A549 (cell line): Measurements from ENCODE around the gene SMIM35. TPM values are rescaled to one million over a fixed set of nuclear protein-coding genes. Genes with fewer than 3 reads are reported as not detected.

Source experiments
- ATAC-seq, 2 experiments: fragments of 200-7000 bp in 1 of 2; fragments of >200 bp in 1 of 2; cut with Nextera tagmentation in 1 of 2; cut with Tn5 transposase in 1 of 2; 3 replicates each; pipeline versions ENCODE4 v1.8.0 to v1.9.1; 2018 to 2020; ENCODE audit warnings: mild to moderate bottlenecking in 1 of 2, moderate library complexity in 1 of 2
- CTCF ChIA-PET: fragments of 300-600 bp; sonication (Branson Sonifier 250); formaldehyde crosslinking; extraction: SDS; loops from one replicate; lab custom pipeline; 2021; ENCODE audit warnings: antibody characterized with exemption, inconsistent platforms; lab: Yijun Ruan, JAX
- POLR2A ChIA-PET: fragments of 350-600 bp; formaldehyde crosslinking; extraction: SDS; loops from one replicate; lab custom pipeline; 2021; ENCODE audit warnings: antibody characterized with exemption, inconsistent platforms; lab: Yijun Ruan, JAX
- DNase-seq, 2 experiments: peaks; one replicate each; pipeline versions ENCODE4 v3.0.0 to v3.0.0-alpha.2; 2011 to 2016; ENCODE audit warnings: low read depth in 1 of 2, low spot score in 1 of 2
- FAIRE-seq: peaks from 2 replicates; lab custom pipeline; 2011; peaks lifted over from hg19 to GRCh38; lab: Jason Lieb, UNC
- H3K27ac ChIP-seq, 2 experiments: fragments of >200 bp; sonication (Bioruptor Twin); formaldehyde crosslinking; 3 replicates each; pipeline ENCODE4 v1.5.1; 2016 to 2017
- H3K4me1 ChIP-seq: fragments of >200 bp; sonication (Bioruptor Twin); formaldehyde crosslinking; 3 replicates; pipeline ENCODE4 v1.6.1; 2016
- H3K4me2 ChIP-seq: fragments of >200 bp; sonication (Bioruptor Twin); formaldehyde crosslinking; 3 replicates; pipeline ENCODE4 v1.6.1; 2016
- H3K4me3 ChIP-seq: fragments of >200 bp; sonication (Bioruptor Twin); formaldehyde crosslinking; 3 replicates; pipeline ENCODE4 v1.5.1; 2016
- H3K9me3 ChIP-seq: fragments of >200 bp; sonication (Bioruptor Twin); formaldehyde crosslinking; 3 replicates; pipeline ENCODE4 v1.6.1; 2016
- CBX2 ChIP-seq: fragments of 200-600 bp; sonication (generic); IDR thresholded peaks from 2 replicates; pipeline ENCODE4 v1.6.1; 2016; ENCODE audit warnings: low read depth, mild to moderate bottlenecking, borderline replicate concordance
- CEBPB ChIP-seq, 2 experiments: fragments of >200 bp in 1 of 2; sonication (Bioruptor Twin) in 1 of 2; formaldehyde crosslinking in 1 of 2; IDR thresholded peaks; 2 replicates each; pipeline ENCODE4 v1.6.1; 2012 to 2016
- CHD4 ChIP-seq: fragments of 200-600 bp; sonication (generic); IDR thresholded peaks from 2 replicates; pipeline ENCODE4 v1.6.1; 2016; ENCODE audit warnings: antibody characterized with exemption, mild to moderate bottlenecking, borderline replicate concordance
- EP300 ChIP-seq, 2 experiments: fragments of >200 bp; sonication (Bioruptor Twin); formaldehyde crosslinking; IDR thresholded peaks; 2 replicates in 1 of 2; 3 replicates in 1 of 2; pipeline ENCODE4 v1.6.1; 2016 to 2017
- ESRRA ChIP-seq: fragments of 150-350 bp; IDR thresholded peaks from 2 replicates; pipeline ENCODE4 v1.6.1; 2014; ENCODE audit warnings: mild to moderate bottlenecking, low read length, borderline replicate concordance
- FOSB ChIP-seq: fragments of 250-450 bp; sonication (Bioruptor Pico); IDR thresholded peaks from 2 replicates; pipeline ENCODE4 v1.5.0; 2020; ENCODE audit warnings: mild to moderate bottlenecking, moderate library complexity
- FOXS1 ChIP-seq: fragments of 250-450 bp; sonication (Bioruptor Pico); IDR thresholded peaks from 2 replicates; pipeline ENCODE4 v1.5.0; 2020; ENCODE audit warnings: mild to moderate bottlenecking, moderate library complexity
- HMGXB4 ChIP-seq: fragments of 250-450 bp; sonication (Bioruptor Pico); IDR thresholded peaks from 2 replicates; pipeline ENCODE4 v1.5.0; 2021; ENCODE audit warnings: mild to moderate bottlenecking, moderate library complexity, borderline replicate concordance
- JUN ChIP-seq, 2 experiments: fragments of >200 bp; sonication (Bioruptor Twin); formaldehyde crosslinking; IDR thresholded peaks; 2 replicates in 1 of 2; 3 replicates in 1 of 2; pipeline ENCODE4 v1.6.1; 2016 to 2017
- MAFK ChIP-seq: fragments of 450-650 bp; IDR thresholded peaks from 2 replicates; pipeline ENCODE4 v1.6.1; 2014; ENCODE audit not compliant: partially characterized antibody
- MYC ChIP-seq: IDR thresholded peaks from 2 replicates; pipeline ENCODE4 v1.6.1; 2012; ENCODE audit warnings: mild to moderate bottlenecking, inconsistent platforms, low read length, improper control_type of control experiment, borderline replicate concordance
- NFE2L2 ChIP-seq: fragments of 150-350 bp; conservative IDR thresholded peaks from 2 replicates; pipeline ENCODE4 v1.6.1; 2014; ENCODE audit warnings: low read length
- NPAS2 ChIP-seq: fragments of 250-450 bp; sonication (Bioruptor Pico); IDR thresholded peaks from 2 replicates; pipeline ENCODE4 v1.8.0; 2022; ENCODE audit warnings: mild to moderate bottlenecking, moderate library complexity, borderline replicate concordance
- NR3C1 ChIP-seq: fragments of >200 bp; sonication (Bioruptor Twin); formaldehyde crosslinking; IDR thresholded peaks from 3 replicates; pipeline ENCODE4 v1.6.1; 2017
- POLR2AphosphoS2 ChIP-seq: conservative IDR thresholded peaks from 2 replicates; pipeline ENCODE4 v1.6.1; 2012; ENCODE audit warnings: low read length, improper control_type of control experiment, inconsistent platforms
- RAD21 ChIP-seq, 2 experiments: fragments of >200 bp in 1 of 2; sonication (Bioruptor Twin) in 1 of 2; formaldehyde crosslinking in 1 of 2; IDR thresholded peaks in 1 of 2; conservative IDR thresholded peaks in 1 of 2; 2 replicates in 1 of 2; 3 replicates in 1 of 2; pipeline ENCODE4 v1.6.1; 2012 to 2018; ENCODE audit warnings: inconsistent platforms in 1 of 2
- SMC3 ChIP-seq: fragments of >200 bp; sonication (Bioruptor Twin); formaldehyde crosslinking; IDR thresholded peaks from 3 replicates; pipeline ENCODE4 v1.6.1; 2018; ENCODE audit warnings: inconsistent platforms
- TP53 ChIP-seq: fragments of 250-450 bp; sonication (Bioruptor Pico); IDR thresholded peaks from 2 replicates; pipeline ENCODE4 v1.5.0; 2021; ENCODE audit warnings: mild to moderate bottlenecking, moderate library complexity
- USF2 ChIP-seq: fragments of 450-650 bp; IDR thresholded peaks from 2 replicates; pipeline ENCODE4 v1.6.1; 2014; ENCODE audit warnings: antibody characterized with exemption
- ZFP36 ChIP-seq: fragments of 450-650 bp; IDR thresholded peaks from 2 replicates; pipeline ENCODE4 v1.6.1; 2014; ENCODE audit warnings: borderline replicate concordance; ENCODE audit not compliant: partially characterized antibody
- ZNF302 ChIP-seq: fragments of 250-450 bp; sonication (Bioruptor Pico); IDR thresholded peaks from 2 replicates; pipeline ENCODE4 v1.9.0; 2021; ENCODE audit warnings: inconsistent platforms, mild to moderate bottlenecking, moderate library complexity
- WGBS: methylation state at CpG from one replicate; pipeline ENCODE4 v1.1.6; 2017; ENCODE audit errors: missing lambda C conversion rate; 5-methylcytosine and 5-hydroxymethylcytosine counted together
- polyA plus RNA-seq, 4 experiments: library from polyadenylated mRNA; depleted of rRNA in 3 of 4; stranded (reverse); fragments of >200 nt; fragmentation: RNase III in 1 of 4; extraction: RNeasy Plus Mini Kit Qiagen cat#74134 plus additional on column Dnase treatment in 1 of 4; gene quantifications; 2 replicates in 3 of 4; 3 replicates in 1 of 4; pipeline ENCODE4 v1.2.3, GENCODE V29; 2011 to 2017
- TF ChIP-seq, protein P1 (sequence below): fragments of 200-600 bp; sonication (generic); IDR thresholded peaks from 2 replicates; pipeline ENCODE4 v1.6.1; 2016; ENCODE audit warnings: antibody characterized with exemption, mild to moderate bottlenecking, moderate library complexity
- TF ChIP-seq, protein P2 (sequence below): fragments of >200 bp; sonication (Bioruptor Twin); formaldehyde crosslinking; IDR thresholded peaks from 3 replicates; pipeline ENCODE4 v1.5.1; 2016
- TF ChIP-seq, protein P3 (sequence below): IDR thresholded peaks from 2 replicates; pipeline ENCODE4 v1.6.1; 2012; ENCODE audit warnings: low read depth, borderline replicate concordance

SMIM35 gene
- polyA plus RNA-seq, 2 of the 4 experiments (the other 2 are of a cell fraction) = not detected

DNA sequence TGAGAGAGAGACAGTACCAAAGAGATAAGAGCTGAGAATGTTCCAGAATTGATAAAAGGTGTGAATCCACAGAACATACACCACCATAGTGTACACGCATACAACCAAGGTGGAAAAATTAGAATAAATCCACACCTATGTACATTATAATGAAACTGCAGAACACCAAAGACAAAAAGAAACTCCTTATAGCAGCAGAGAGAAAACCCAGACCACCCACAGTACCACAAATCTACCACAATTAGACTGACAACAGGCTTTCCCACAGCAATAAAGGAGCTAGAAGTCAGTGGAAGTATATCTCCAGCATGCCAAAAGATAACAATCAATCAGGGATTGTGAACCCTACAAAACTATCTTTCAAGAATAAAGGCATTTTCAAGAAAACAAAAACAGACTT, 34.0 kb upstream of the SMIM35 start:
- ATAC-seq = no peak
- POLR2A ChIA-PET = no interaction called here

DNA sequence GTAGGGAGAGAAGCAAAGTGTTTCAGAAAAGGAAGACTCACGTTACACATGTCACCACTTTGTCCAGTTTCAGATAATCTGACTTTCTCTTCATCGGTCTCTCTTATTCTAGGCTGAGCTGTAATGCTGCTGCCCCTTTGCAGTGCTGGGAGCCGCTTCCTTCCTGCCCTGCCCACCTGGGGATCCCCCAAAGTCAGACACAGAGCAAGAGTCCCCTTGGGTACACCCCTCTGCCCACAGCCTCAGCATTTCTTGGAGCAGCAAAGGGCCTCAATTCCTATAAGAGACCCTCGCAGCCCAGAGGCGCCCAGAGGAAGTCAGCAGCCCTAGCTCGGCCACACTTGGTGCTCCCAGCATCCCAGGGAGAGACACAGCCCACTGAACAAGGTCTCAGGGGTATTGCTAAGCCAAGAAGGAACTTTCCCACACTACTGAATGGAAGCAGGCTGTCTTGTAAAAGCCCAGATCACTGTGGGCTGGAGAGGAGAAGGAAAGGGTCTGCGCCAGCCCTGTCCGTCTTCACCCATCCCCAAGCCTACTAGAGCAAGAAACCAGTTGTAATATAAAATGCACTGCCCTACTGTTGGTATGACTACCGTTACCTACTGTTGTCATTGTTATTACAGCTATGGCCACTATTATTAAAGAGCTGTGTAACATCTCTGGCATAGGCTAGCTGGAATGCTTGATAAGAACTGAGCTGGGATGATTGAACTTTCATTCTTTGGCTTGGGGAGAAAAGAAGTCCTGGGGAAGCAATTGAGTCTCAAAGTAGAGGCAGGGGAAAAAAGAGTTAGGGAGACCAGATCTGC, 31.2 kb upstream of the SMIM35 start:
- Histone ChIP-seq H3K4me3 (no peak overlapping the region), H3K27ac (no peak overlapping the region), H3K9me3 (no peaks in the 10 kb centered on the region), H3K4me1 (no peaks in the 10 kb centered on the region), H3K4me2 (no peak overlapping the region)
- TF ChIP-seq CEBPB (IDR thresholded peaks at IDR 0.05) (no peak), CBX2 (no peak), USF2 (no peak), EP300 (IDR thresholded peaks at IDR 0.05) (no peak), ESRRA (no peak), HMGXB4 (CRISPR knock-in tag) (no peak), NFE2L2 (no peak), TP53 (CRISPR knock-in tag) (no peak), RAD21 (conservative IDR thresholded peaks at IDR 0.05 in 1 of 2, IDR thresholded peaks at IDR 0.05 in 1 of 2) (no peak), SMC3 (no peak), ZFP36 (no peak), ZNF302 (CRISPR knock-in tag) (no peak), JUN (IDR thresholded peaks at IDR 0.05) (no peak), MAFK (no peak), MYC (no peak), NR3C1 (no peak), CHD4 (no peak)
- TF ChIP-seq, protein P1, sequence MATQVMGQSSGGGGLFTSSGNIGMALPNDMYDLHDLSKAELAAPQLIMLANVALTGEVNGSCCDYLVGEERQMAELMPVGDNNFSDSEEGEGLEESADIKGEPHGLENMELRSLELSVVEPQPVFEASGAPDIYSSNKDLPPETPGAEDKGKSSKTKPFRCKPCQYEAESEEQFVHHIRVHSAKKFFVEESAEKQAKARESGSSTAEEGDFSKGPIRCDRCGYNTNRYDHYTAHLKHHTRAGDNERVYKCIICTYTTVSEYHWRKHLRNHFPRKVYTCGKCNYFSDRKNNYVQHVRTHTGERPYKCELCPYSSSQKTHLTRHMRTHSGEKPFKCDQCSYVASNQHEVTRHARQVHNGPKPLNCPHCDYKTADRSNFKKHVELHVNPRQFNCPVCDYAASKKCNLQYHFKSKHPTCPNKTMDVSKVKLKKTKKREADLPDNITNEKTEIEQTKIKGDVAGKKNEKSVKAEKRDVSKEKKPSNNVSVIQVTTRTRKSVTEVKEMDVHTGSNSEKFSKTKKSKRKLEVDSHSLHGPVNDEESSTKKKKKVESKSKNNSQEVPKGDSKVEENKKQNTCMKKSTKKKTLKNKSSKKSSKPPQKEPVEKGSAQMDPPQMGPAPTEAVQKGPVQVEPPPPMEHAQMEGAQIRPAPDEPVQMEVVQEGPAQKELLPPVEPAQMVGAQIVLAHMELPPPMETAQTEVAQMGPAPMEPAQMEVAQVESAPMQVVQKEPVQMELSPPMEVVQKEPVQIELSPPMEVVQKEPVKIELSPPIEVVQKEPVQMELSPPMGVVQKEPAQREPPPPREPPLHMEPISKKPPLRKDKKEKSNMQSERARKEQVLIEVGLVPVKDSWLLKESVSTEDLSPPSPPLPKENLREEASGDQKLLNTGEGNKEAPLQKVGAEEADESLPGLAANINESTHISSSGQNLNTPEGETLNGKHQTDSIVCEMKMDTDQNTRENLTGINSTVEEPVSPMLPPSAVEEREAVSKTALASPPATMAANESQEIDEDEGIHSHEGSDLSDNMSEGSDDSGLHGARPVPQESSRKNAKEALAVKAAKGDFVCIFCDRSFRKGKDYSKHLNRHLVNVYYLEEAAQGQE = no peak
- TF ChIP-seq, protein P2, sequence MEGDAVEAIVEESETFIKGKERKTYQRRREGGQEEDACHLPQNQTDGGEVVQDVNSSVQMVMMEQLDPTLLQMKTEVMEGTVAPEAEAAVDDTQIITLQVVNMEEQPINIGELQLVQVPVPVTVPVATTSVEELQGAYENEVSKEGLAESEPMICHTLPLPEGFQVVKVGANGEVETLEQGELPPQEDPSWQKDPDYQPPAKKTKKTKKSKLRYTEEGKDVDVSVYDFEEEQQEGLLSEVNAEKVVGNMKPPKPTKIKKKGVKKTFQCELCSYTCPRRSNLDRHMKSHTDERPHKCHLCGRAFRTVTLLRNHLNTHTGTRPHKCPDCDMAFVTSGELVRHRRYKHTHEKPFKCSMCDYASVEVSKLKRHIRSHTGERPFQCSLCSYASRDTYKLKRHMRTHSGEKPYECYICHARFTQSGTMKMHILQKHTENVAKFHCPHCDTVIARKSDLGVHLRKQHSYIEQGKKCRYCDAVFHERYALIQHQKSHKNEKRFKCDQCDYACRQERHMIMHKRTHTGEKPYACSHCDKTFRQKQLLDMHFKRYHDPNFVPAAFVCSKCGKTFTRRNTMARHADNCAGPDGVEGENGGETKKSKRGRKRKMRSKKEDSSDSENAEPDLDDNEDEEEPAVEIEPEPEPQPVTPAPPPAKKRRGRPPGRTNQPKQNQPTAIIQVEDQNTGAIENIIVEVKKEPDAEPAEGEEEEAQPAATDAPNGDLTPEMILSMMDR = no peak
- TF ChIP-seq, protein P3, sequence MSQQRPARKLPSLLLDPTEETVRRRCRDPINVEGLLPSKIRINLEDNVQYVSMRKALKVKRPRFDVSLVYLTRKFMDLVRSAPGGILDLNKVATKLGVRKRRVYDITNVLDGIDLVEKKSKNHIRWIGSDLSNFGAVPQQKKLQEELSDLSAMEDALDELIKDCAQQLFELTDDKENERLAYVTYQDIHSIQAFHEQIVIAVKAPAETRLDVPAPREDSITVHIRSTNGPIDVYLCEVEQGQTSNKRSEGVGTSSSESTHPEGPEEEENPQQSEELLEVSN = no peak
- ChIA-PET POLR2A (no interaction called here), CTCF (interaction anchor here (1.0 kb wide), 1 partner anchor 27 kb away, joined by 3 read pairs; no protein-coding TSS in a partner anchor)
- 38% methylated on average over 9 of the region's 9 CpGs for WGBS
- no peak for DNase-seq
- 0 out of 6 replicates have a peak, but pooled peaks of 1 of the 2 experiments have one; percentile 24 for ATAC-seq
- FAIRE-seq = no peak

More for the DNA sequence above, 34.0 kb upstream of the SMIM35 start:
- DNase-seq (no peak), FAIRE-seq (no peak)
- CTCF ChIA-PET = no interaction called here
- H3K27ac ChIP-seq = no peak overlapping the region
- TF ChIP-seq NPAS2 (no peak), FOSB (CRISPR knock-in tag) (no peak), ESRRA (no peak), POLR2AphosphoS2 (no peak), FOXS1 (CRISPR knock-in tag) (no peak)
- TF ChIP-seq, protein P2 = no peak
- H3K4me3 ChIP-seq = no peak overlapping the region
- WGBS = 84% methylated on average over 1 of the region's 1 CpG
- no peaks in the 10 kb centered on the region for H3K9me3 ChIP-seq
- H3K4me1 ChIP-seq = no peaks in the 10 kb centered on the region
- no peak overlapping the region for H3K4me2 ChIP-seq
